BJ (cell line): ENCODE data around the gene RUNX2. TPM values are rescaled to one million over a fixed set of nuclear protein-coding genes. Genes with fewer than 3 reads are reported as not detected.

Source experiments
- CTCF ChIA-PET: fragments of 350-600 bp; formaldehyde crosslinking; extraction: SDS; loops from one replicate; lab custom pipeline; 2021; ENCODE audit warnings: antibody characterized with exemption, inconsistent platforms; lab: Yijun Ruan, JAX
- POLR2A ChIA-PET: fragments of 300-600 bp; sonication (Branson Sonifier 250); formaldehyde crosslinking; extraction: SDS; loops from one replicate; lab custom pipeline; 2021; ENCODE audit warnings: antibody characterized with exemption; lab: Charles Lee
- DNase-seq: peaks from one replicate; pipeline ENCODE4 v3.0.0-alpha.2; 2011; ENCODE audit warnings: low read depth
- H3K27me3 ChIP-seq: 2 replicates; pipeline ENCODE4 v1.6.0; 2011; ENCODE audit warnings: low read length; ENCODE audit not compliant: control insufficient read depth, insufficient read depth
- H3K36me3 ChIP-seq: 2 replicates; pipeline ENCODE4 v1.5.1; 2011; ENCODE audit warnings: low read length; ENCODE audit not compliant: control insufficient read depth, insufficient read depth
- H3K4me3 ChIP-seq: 2 replicates; pipeline ENCODE4 v1.5.1; 2011; ENCODE audit warnings: low read depth, mild to moderate bottlenecking, control low read depth, low read length
- CTCF ChIP-seq: IDR thresholded peaks from 2 replicates; pipeline ENCODE4 v1.5.1; 2011; ENCODE audit warnings: low read depth, mild to moderate bottlenecking, control low read depth, inconsistent platforms, low read length, moderate library complexity; ENCODE audit not compliant: insufficient read depth
- polyA plus RNA-seq: library from polyadenylated mRNA; depleted of rRNA; stranded (reverse); fragments of >200 nt; gene quantifications from 2 replicates; pipeline ENCODE4 v1.2.3, GENCODE V29; 2011

Gene RUNX2
- polyA plus RNA-seq, 1 experiment: 1.5 TPM

GRCh38 chr6:45613656-45614055 lies 285.5 kb downstream of the RUNX2 start:
- no peak for TF ChIP-seq CTCF
- no peak overlapping the region for H3K4me3 ChIP-seq
- no peaks in the 10 kb centered on the region for H3K36me3 ChIP-seq
- DNase-seq: peak; percentile 50
- H3K27me3 ChIP-seq: no peaks in the 10 kb centered on the region
- POLR2A ChIA-PET: no interaction called here
- CTCF ChIA-PET: interaction anchor here (1.6 kb wide), 1 partner anchor 309 kb away, joined by 3 read pairs; no protein-coding TSS in a partner anchor

- H3K4me3 ChIP-seq: no peak overlapping the region
- CTCF ChIA-PET: interaction anchor here (1.0 to 2.0 kb wide), 2 partner anchors 36 to 958 kb away, joined by 3 to 4 read pairs; no protein-coding TSS in a partner anchor
- no peaks in the 10 kb centered on the region for H3K27me3 ChIP-seq
- no peak for TF ChIP-seq CTCF
- POLR2A ChIA-PET: no interaction called here
- no peaks in the 10 kb centered on the region for H3K36me3 ChIP-seq
- DNase-seq: no peak
Observed at GRCh38 chr6:45614488-45615285, 286.6 kb downstream of the RUNX2 start.

DNA sequence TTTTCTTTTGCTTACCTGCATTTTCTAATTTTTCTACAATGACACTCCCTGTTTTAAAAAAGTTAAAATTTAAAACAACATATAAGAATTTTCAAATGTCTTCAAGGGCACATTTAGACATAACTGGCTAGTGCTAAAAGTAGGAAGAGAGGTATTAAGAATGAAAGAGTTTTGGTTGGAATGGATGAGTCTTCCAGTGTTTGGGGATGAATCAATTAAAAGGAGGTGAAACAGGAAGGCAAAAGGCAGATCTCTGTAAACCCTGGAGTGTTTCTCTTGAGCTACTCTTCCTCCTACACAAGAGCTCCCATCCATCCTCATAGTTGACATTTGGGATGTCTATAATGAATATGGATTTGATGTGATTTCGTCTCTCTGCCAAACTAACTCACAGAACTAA lies 288.1 kb downstream of the RUNX2 start:
- no peaks in the 10 kb centered on the region for H3K27me3 ChIP-seq
- H3K4me3 ChIP-seq: no peak overlapping the region
- H3K36me3 ChIP-seq: no peaks in the 10 kb centered on the region
- TF ChIP-seq CTCF: no peak
- CTCF ChIA-PET: interaction anchor here (0.7 to 2.0 kb wide), 3 partner anchors 14 to 98 kb away, joined by 3 to 4 read pairs (median 3); no protein-coding TSS in a partner anchor
- POLR2A ChIA-PET: no interaction called here
- no peak for DNase-seq

GRCh38 chr6:45617441-45617840 lies 289.3 kb downstream of the RUNX2 start:
- no peak for DNase-seq
- no peak overlapping the region for H3K4me3 ChIP-seq

More at GRCh38 chr6:45617441-45617840, 289.3 kb downstream of the RUNX2 start:
- no peaks in the 10 kb centered on the region for H3K27me3 ChIP-seq
- no peaks in the 10 kb centered on the region for H3K36me3 ChIP-seq
- ChIA-PET CTCF (interaction anchor here (0.6 to 1.5 kb wide), 2 partner anchors 97 to 140 kb away, joined by 3 to 4 read pairs; no protein-coding TSS in a partner anchor), POLR2A (interaction anchor here (0.6 kb wide), 1 partner anchor 86 kb away, joined by 3 read pairs; no protein-coding TSS in a partner anchor)
- 0 out of 2 replicates have a peak, but pooled peaks have one; percentile 6 for TF ChIP-seq CTCF
